HG03432 (cell line): ENCODE measurements around the gene TRPC4AP.

ENCODE experiments used
- ATAC-seq: cut with Tn5 transposase; IDR thresholded peaks from one replicate; pipeline ENCODE4 v1.9.1; 2021; ENCODE audit warnings: mild to moderate bottlenecking, moderate library complexity; ENCODE audit not compliant: unreplicated experiment

Gene TRPC4AP

GRCh38 chr20:34977365-34978091 lies 115.1 kb downstream of the TRPC4AP start:
- no peak for ATAC-seq

DNA sequence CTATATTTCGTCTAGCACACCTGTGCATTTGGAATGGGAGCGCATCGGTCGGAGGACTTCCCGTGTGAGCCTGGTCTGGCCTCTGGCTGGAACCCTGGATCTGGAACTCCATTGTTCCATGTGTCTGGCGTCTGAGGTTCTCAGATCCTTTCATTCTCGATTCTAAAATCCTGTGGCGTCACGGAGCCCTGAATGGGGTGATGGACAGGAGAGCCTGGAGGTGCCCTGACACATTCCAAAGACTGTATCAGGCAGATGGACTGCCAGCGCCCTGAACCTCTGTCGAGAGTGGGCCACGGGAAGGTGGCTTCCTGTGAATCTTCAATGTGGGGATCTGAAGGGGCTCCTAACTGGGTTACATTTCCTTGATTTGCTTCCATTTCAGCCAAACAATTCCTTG lies 116.3 kb downstream of the TRPC4AP start:
- no peak for ATAC-seq

GRCh38 chr20:34974246-34974645 lies 118.4 kb downstream of the TRPC4AP start:
- no peak for ATAC-seq

GRCh38 chr20:34971561-34972235 lies 120.9 kb downstream of the TRPC4AP start:
- no peak for ATAC-seq

- ATAC-seq = no peak
Measured at GRCh38 chr20:34970846-34971560, 121.6 kb downstream of the TRPC4AP start.

GRCh38 chr20:34970193-34970840 lies 122.3 kb downstream of the TRPC4AP start:
- ATAC-seq = no peak

GRCh38 chr20:34968042-34968775 lies 124.4 kb downstream of the TRPC4AP start:
- ATAC-seq = no peak

DNA sequence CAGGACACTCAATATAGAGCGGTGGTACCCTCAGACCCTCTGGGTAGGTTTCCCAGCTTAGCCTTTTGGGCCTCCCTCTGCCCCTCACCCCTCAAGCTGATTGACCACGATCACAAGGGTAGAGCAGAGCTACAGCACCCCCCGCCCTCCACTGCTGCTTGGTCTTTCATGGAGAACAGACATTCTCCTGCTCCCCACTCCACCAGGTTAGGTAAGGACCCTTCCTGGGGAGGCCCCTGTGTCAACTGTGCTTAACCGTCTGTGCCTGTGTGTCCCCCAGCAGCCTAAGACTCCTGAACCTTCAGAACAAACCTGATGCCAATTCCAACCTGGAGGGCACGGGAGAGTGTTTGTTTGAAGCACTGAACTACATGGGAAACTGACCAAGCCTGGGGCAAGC lies 125.2 kb downstream of the TRPC4AP start:
- ATAC-seq = no peak

GRCh38 chr20:34965051-34965450 lies 127.6 kb downstream of the TRPC4AP start:
- no peak for ATAC-seq

DNA sequence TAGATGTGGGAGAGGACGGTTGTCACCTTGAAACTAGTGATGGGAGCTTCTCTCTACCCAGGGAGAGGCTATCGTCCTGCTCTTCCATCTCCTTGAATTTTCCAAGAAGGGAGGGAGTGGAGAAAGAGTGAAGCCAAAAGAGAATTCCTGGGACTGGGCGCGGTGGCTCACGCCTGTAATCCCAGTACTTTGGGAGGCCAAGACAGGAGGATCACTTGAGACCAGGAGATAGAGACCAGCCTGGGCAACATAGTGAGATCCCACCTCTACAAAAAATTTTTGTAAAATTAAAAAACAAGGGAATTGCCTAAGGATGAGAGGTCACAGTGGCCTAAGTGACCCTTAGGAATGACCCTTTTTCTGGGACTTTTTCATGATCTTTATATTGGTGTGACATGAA lies 128.1 kb downstream of the TRPC4AP start:
- no peak for ATAC-seq

DNA sequence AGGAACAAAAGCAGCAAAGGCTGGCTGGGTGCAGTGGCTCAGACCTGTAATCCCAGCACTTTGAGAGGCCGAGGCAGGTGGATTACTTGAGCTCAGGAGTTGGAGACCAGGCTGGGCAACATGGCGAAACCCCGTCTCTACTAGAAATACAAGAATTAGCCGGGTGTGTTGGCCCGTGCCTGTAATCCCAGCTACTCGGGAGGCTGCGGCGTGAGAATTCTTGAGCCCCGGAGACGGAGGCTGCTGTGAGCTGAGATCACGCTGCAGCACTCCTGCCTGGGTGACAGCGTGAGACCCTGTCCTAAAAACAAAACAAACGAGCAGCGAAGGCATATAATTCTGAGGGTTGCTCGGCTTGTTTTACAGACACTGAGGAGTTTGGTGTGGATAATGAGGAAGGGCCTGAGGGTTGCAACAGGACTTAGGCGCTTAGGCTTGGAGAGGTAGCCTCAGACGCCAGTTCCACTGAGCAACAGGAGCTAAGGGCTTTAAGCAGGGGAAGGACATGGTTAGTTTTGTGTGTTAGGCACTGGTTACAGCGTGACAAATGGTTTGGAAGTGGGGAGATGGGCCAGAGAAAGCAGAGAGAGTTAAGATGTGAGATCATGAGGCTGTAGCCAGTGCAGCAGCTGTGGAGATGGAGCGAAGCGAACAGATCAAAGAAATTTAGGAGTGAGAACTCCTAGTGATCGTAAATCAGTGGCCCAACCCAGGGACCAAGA lies 135.7 kb downstream of the TRPC4AP start:
- ATAC-seq = no peak

GRCh38 chr20:34956041-34956458 lies 136.6 kb downstream of the TRPC4AP start:
- no peak for ATAC-seq

DNA sequence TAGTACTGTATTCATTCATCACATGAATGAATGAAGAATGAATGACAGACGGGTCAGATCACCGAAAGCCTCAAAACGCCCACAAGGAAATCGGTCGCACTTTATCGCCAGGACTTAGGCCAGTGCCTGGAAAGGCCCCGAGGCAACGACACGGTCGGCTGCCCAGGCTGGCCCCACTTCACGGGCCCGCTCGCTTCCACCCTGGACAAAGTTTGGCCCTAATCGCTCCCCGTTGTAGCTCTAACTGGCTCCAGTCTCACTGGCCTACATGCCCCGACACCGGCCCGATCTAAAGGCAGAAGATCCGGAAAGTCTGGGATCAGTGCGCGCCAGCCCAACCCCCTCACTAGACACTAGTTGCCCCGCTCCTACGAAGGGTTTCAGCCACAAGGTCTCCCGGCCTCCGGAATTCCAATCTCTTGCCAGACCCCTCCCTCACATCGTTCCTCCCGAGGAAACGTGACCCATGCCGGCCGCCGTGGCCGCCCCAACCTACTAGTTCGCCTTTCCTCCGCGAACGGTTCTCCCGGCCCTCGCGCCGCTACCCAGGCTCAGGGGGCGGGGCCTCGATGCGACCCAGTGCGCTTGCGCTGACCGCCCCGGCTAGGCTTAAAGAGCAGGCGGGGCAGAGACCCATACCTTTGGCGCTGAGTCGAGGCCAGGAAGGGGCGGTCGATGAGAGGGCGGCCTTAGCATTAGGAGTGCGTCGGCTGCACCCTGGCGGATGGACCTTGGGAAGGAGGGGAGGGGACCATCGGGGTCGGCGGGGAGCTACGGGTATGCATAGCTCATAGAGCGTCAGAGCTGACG lies 137.2 kb downstream of the TRPC4AP start, which contains the start of the genes GSS and MYH7B:
Gene GSS, minus strand, starts transcription at position 576 of the 810 bp plus-strand sequence. CDS start 3,954 bp downstream, outside the sequence.
Gene MYH7B, plus strand, starts transcription at position 638 of the 810 bp plus-strand sequence. CDS start 22,138 bp downstream, outside the sequence.
- peak; percentile 88 for ATAC-seq

GRCh38 chr20:34954904-34955230 lies 137.7 kb downstream of the TRPC4AP start:
- no peak for ATAC-seq

DNA sequence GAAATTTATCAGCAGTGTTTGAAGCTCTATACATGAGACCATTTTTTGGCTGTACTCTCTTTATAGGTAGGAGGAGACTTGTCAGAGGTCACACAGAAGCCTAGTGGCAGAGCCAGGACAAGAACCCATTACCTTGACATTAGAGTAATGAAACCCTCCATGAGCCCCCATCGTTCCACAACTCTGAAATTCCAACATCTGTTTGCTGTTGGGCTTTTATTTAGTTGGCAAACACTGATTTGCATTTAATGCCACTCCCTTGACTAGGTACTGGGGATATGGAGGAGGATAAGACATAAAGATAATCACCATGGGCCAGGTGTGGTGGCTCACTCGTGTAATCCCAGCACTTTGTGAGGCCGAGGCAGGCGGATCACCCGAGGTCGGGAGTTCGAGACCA lies 138.6 kb downstream of the TRPC4AP start:
- no peak for ATAC-seq

DNA sequence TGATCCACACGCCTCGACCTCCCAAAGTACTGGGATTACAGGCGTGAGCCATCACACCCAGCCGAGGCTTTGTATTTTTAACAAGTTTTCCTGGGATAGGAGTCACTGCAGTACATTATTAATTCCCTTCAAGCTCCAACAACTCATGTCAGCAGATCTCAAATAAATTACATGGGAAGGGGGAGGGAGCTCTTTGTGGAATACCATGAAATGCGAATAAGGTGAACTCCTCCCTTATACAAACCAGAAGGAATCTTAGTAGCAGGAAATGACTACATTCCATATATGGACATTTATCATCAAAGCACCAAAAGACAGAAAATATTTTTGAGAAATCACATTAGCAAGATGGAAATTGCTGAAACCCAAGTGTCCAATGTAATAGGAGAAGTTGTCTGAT lies 139.9 kb downstream of the TRPC4AP start:
- no peak for ATAC-seq
